Heart right ventricle (tissue), 16 donors: ENCODE results near the gene FAM171A1. TPM values are rescaled to one million over a fixed set of nuclear protein-coding genes. Genes with fewer than 3 reads are reported as not detected.

ENCODE experiments used
- ATAC-seq, 8 donors: fragments of 200-7000 bp; cut with Tn5 transposase; one replicate each; pipeline ENCODE4 v1.9.1; 2020; ENCODE audit warnings: mild to moderate bottlenecking in 8 of 8, moderate library complexity in 8 of 8, moderate number of reproducible peaks in 1 of 8
- DNase-seq, 2 donors: peaks; one replicate each; pipeline ENCODE4 v3.0.0-alpha.2; 2020
- H3K27ac ChIP-seq, 10 donors: fragments of 200-600 bp; sonication (generic) in 2 of 10; one replicate each; pipeline versions ENCODE4 v1.5.0 to v1.8.0; 2020 to 2022; ENCODE audit warnings: mild to moderate bottlenecking in 3 of 10
- H3K27me3 ChIP-seq, 7 donors: fragments of 200-600 bp; one replicate each; pipeline ENCODE4 v1.8.0; 2021 to 2022; ENCODE audit warnings: mild to moderate bottlenecking in 2 of 7
- H3K36me3 ChIP-seq, 9 donors: fragments of 200-600 bp; sonication (generic) in 1 of 9; one replicate each; pipeline versions ENCODE4 v1.5.0 to v1.8.0; 2020 to 2022; ENCODE audit warnings: mild to moderate bottlenecking in 2 of 9
- H3K4me1 ChIP-seq, 9 donors: fragments of 200-600 bp; sonication (generic) in 1 of 9; one replicate each; pipeline versions ENCODE4 v1.5.0 to v1.8.0; 2020 to 2022; ENCODE audit warnings: mild to moderate bottlenecking in 4 of 9
- H3K4me3 ChIP-seq, 10 donors: fragments of 200-600 bp; sonication (generic) in 2 of 10; one replicate each; pipeline versions ENCODE4 v1.5.0 to v1.8.0; 2020 to 2022; ENCODE audit warnings: mild to moderate bottlenecking in 7 of 10, moderate library complexity in 2 of 10
- H3K9me3 ChIP-seq, 11 donors: fragments of 200-600 bp in 10 of 11; sonication (generic) in 2 of 11; one replicate each; pipeline versions ENCODE4 v1.5.0 to v1.8.0; 2013 to 2022; ENCODE audit warnings: mild to moderate bottlenecking in 2 of 11, control low read depth in 1 of 11, moderate library complexity in 1 of 11
- CTCF ChIP-seq, 9 donors: fragments of 200-600 bp; sonication (generic) in 2 of 9; IDR thresholded peaks; one replicate each; pipeline versions ENCODE4 v1.5.0 to v1.8.0; 2021 to 2022; ENCODE audit warnings: antibody characterized with exemption in 9 of 9, mild to moderate bottlenecking in 5 of 9, moderate library complexity in 1 of 9
- WGBS, 2 donors: extraction: QIAGEN DNeasy Blood & Tissue Kit; methylation state at CpG; one replicate each; pipeline ENCODE4 v1.1.7; 2013; ENCODE audit warnings: inconsistent platforms in 1 of 2; 5-methylcytosine and 5-hydroxymethylcytosine counted together
- intact Hi-C, 10 donors: fragments of 100-400 bp; cut with DNase I; formaldehyde crosslinking; loops; one replicate each; pipeline versions ENCODE4 v1.11.1 to v1.14.2; 2022
- polyA plus RNA-seq, 2 donors: library from polyadenylated mRNA; stranded (reverse); fragments of 200-250 nt; gene quantifications; one replicate each; pipeline ENCODE4 v1.2.3, GENCODE V29; 2013
- total RNA-seq, 10 donors: library from RNA; stranded (reverse); fragmentation: NEBNext Ultra II Directional in 3 of 10; extraction: Animal tissue kit (Norgen Biotek cat#: 25700) in 3 of 10; gene quantifications; one replicate each; pipeline versions ENCODE4 v1.2.1 to v1.2.4, GENCODE V29; 2021 to 2023
- donor health status: Arrhythmogenic right ventricular cardiomyopathy.
- donor health status: ischemic (EF 13 %, LVEDD 7.1; RV severe dilation, severe dysfunction).
- donor health status: healthy with polysubstance abuse.
- donor health status: DM: no; HTN: yes; CAD: no.
- donor health status: DM: no; HTN: no; CAD: no.
- donor health status: ischemic (EF 25% LVEDD 6.9; RV normal size, moderate dysfunction).
- donor health status: ischemic (EF 25% LVEDD 5.7; RV mildly dilated, moderate dysfunction).
- donor health status: healthy.
- donor health status: DM: yes; HTN: yes; CAD: no.
- donor health status: Ischemic cardiomyopathy.
- donor health status: ischemic (EF 35%, LVEDD 5.7; RV mildly dilated, moderate dysfunction).
- donor health status: nonischemic (EF 11% LVEDD 7.7; RV severe dilation, severe dysfunction).
- donor health status: DM: yes; HTN: yes; CAD: no.
- donor health status: PGD.
- donor health status: ischemic (EF 29% LVEDD 5.4; RV normal size, mild dysfunction).
- donor health status: nonischemic (EF 23%, LVEDD 6.1; RV moderate dilation, normal function).

The FAM171A1 gene
- total and polyA plus RNA-seq, 12 donors, result 3.5 to 10.5 (median 6.8) TPM

DNA sequence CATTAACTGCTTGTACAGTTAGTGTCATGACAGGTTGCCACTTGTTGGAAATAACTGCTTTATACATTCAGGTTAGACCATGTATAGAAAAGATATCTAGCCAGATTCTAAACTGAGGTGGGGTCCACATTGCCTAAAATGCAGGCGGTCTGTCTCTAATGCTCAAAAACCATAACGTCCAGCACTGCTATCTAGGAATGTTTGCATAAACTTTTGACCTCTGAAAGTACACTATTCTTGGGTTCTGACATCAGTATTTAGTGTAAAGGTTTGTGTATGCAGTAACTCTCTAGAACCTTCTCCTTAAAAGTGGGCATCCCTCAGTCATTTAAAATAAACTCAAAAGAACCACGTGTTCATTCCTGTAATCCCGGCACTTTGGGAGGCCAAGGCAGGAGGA, 10.3 kb upstream of the FAM171A1 start:
- H3K4me1 ChIP-seq, result peaks cover 0 to 19% (median under 1%) of the 10 kb centered on the region in 9 donors
- no peak overlapping the region for H3K4me3 ChIP-seq
- no peaks in the 10 kb centered on the region for H3K9me3 ChIP-seq
- DNase-seq, result no peak
- no peak for TF ChIP-seq CTCF (IDR thresholded peaks at IDR 0.05)
- H3K27ac ChIP-seq, result no peak overlapping the region
- no peaks in the 10 kb centered on the region for H3K36me3 ChIP-seq
- intact Hi-C loops, result no loop called here
- no peak for ATAC-seq
- H3K27me3 ChIP-seq, result peaks cover 0 to 25% (median 10%) of the 10 kb centered on the region in 7 donors
- WGBS, 2 donors, result 42 to 48% methylated on average over 4 of the region's 4 CpGs

GRCh38 chr10:15379078-15379477, 8.0 kb upstream of the FAM171A1 start:
- H3K4me1 ChIP-seq, result peaks cover 0 to 10% (median 0%) of the 10 kb centered on the region in 9 donors
- TF ChIP-seq CTCF (IDR thresholded peaks at IDR 0.05), result no peak
- H3K27ac ChIP-seq, result no peak overlapping the region
- no peaks in the 10 kb centered on the region for H3K9me3 ChIP-seq
- intact Hi-C loops, result loop anchor here in 1 of 10 donors (10.0 kb wide), 1 partner anchor 424 kb away; the partner anchor contains the start of genes DCLRE1C and MEIG1
- peaks cover 0 to 25% (median 9%) of the 10 kb centered on the region in 7 donors for H3K27me3 ChIP-seq
- WGBS, 2 donors, result 53 to 68% methylated on average over 5 of the region's 5 CpGs
- no peaks in the 10 kb centered on the region for H3K36me3 ChIP-seq
- ATAC-seq (no peak), DNase-seq (no peak)
- H3K4me3 ChIP-seq, result no peak overlapping the region

- ATAC-seq (no peak), DNase-seq (no peak)
- no peaks in the 10 kb centered on the region for H3K36me3 ChIP-seq
- no peak overlapping the region for H3K27ac ChIP-seq
- TF ChIP-seq CTCF (IDR thresholded peaks at IDR 0.05), result no peak
- intact Hi-C loops, result loop anchor here in 1 of 10 donors (10.0 kb wide), 1 partner anchor 424 kb away; the partner anchor contains the start of genes DCLRE1C and MEIG1
- peaks cover 0 to 25% (median 11%) of the 10 kb centered on the region in 7 donors for H3K27me3 ChIP-seq
- H3K4me1 ChIP-seq, result peaks cover 0 to 15% (median 0%) of the 10 kb centered on the region in 9 donors
- H3K4me3 ChIP-seq, result no peak overlapping the region
- no peaks in the 10 kb centered on the region for H3K9me3 ChIP-seq
- WGBS, 2 donors, result 71 to 80% methylated on average over 5 of the region's 5 CpGs
Measured at GRCh38 chr10:15378569-15378968, 7.5 kb upstream of the FAM171A1 start.

DNA sequence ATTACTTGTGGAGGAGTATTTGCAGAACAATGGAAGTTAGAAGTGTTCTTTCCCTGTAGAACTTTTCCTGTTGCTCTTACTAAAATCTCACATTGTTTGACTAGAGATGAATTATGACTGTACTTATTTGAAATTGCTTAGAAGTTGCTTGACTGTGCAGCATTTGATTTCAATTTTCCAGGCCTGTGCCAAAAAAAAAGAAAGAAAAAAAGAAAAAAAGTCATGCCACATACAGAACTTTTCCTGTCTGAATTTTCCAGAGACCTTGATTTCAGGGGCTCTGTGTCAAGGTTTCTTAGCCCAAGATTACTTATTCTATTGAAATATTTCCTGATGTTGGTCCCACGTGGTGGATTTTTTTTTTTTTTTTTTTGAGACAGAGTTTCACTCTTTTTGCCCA, 3.5 kb upstream of the FAM171A1 start:
- Histone ChIP-seq H3K4me1 (peaks cover 0 to 29% (median 6%) of the 10 kb centered on the region in 9 donors), H3K4me3 (no peak overlapping the region), H3K36me3 (no peaks in the 10 kb centered on the region), H3K27ac (peak overlapping the region in 1 of 10 donors; percentile 1), H3K27me3 (peaks cover 0 to 45% (median 0%) of the 10 kb centered on the region in 7 donors), H3K9me3 (no peaks in the 10 kb centered on the region)
- ATAC-seq (no peak), DNase-seq (no peak)
- intact Hi-C loops, result loop anchor here in 5 of 10 donors (5.0 to 10.0 kb wide), 3 partner anchors 112 to 420 kb away; partner anchors contain the start of genes DCLRE1C (in 1 of the 5) and MEIG1 (in 1 of the 5)
- 15% methylated on average over 1 of the region's 1 CpG for WGBS, 2 donors
- TF ChIP-seq CTCF (IDR thresholded peaks at IDR 0.05), result no peak
